Measurements from ENCODE around the gene FGF14. TPM values are rescaled to one million over a fixed set of nuclear protein-coding genes. Genes with fewer than 3 reads are reported as not detected.

The FGF14 gene
- total RNA-seq, 1 donor from 2014 or later = 2.0 TPM

- TF ChIP-seq, protein P1, sequence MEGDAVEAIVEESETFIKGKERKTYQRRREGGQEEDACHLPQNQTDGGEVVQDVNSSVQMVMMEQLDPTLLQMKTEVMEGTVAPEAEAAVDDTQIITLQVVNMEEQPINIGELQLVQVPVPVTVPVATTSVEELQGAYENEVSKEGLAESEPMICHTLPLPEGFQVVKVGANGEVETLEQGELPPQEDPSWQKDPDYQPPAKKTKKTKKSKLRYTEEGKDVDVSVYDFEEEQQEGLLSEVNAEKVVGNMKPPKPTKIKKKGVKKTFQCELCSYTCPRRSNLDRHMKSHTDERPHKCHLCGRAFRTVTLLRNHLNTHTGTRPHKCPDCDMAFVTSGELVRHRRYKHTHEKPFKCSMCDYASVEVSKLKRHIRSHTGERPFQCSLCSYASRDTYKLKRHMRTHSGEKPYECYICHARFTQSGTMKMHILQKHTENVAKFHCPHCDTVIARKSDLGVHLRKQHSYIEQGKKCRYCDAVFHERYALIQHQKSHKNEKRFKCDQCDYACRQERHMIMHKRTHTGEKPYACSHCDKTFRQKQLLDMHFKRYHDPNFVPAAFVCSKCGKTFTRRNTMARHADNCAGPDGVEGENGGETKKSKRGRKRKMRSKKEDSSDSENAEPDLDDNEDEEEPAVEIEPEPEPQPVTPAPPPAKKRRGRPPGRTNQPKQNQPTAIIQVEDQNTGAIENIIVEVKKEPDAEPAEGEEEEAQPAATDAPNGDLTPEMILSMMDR (IDR thresholded peaks at IDR 0.05) = no peak
- intact Hi-C loops (cut with DNase I) = no loop called here
- Histone ChIP-seq H3K27ac (no peak overlapping the region), H3K9me3 (no peaks in the 10 kb centered on the region), H3K36me3 (no peaks in the 10 kb centered on the region), H3K27me3 (peaks cover 60% of the 10 kb centered on the region), H3K4me1 (no peaks in the 10 kb centered on the region), H3K4me3 (no peak overlapping the region)
- ATAC-seq (peak; percentile 38), DNase-seq (no peak)
Observed at GRCh38 chr13:101919541-101920181, 482.2 kb downstream of the FGF14 start.

- ATAC-seq = no peak
- intact Hi-C loops (cut with DNase I) = no loop called here
- Histone ChIP-seq H3K27me3 (peaks cover 67% of the 10 kb centered on the region), H3K4me3 (no peak overlapping the region), H3K4me1 (no peaks in the 10 kb centered on the region), H3K36me3 (no peaks in the 10 kb centered on the region), H3K9me3 (no peaks in the 10 kb centered on the region), H3K27ac (no peak overlapping the region)
- no peak for DNase-seq
- TF ChIP-seq, protein P1 (IDR thresholded peaks at IDR 0.05) = no peak
Observed at GRCh38 chr13:101917833-101918661, 483.8 kb downstream of the FGF14 start.

GRCh38 chr13:101917475-101917810 is 484.4 kb downstream of the FGF14 start:
- TF ChIP-seq, protein P1 (IDR thresholded peaks at IDR 0.05) = no peak
- no peak overlapping the region for H3K4me3 ChIP-seq
- ATAC-seq = no peak
- no peaks in the 10 kb centered on the region for H3K9me3 ChIP-seq
- no peak for DNase-seq
- H3K27me3 ChIP-seq = peaks cover 64% of the 10 kb centered on the region
- H3K27ac ChIP-seq = no peak overlapping the region
- H3K4me1 ChIP-seq = no peaks in the 10 kb centered on the region
- H3K36me3 ChIP-seq = no peaks in the 10 kb centered on the region
- intact Hi-C loops (cut with DNase I) = no loop called here

DNA sequence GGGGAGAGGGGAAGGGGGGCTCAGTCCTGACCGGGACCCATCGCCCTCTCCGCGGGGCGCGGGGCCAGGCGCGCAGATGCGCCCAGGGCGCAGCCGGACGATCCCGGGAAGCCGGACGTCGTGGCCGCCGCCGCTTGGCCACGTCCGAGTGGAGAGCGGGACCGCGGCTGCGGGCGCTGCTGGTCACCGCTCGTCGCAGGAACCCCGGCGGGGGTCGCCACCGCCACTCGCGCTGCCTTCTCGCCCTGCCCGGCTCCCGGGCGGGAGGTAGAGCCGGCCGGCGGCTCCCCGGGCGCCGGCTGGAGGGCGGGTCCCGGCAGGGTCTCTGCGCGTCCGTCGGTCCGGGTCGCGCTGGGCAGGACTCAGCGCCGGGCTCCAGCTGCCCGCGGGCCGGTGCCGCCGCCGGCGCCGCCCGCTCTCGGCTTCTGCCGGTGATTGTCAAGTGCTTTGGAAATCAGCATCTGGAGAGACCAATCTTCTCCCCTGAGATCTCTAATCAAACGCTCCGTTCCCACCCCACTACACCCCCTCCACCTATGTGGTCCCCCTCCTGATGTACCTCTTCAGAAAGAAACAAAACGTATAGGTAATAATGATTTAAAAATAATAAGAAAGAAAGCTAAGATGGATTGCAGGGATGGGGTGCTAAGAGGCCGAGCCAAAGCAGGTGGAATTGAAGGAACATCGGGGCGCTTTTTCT is 484.9 kb downstream of the FGF14 start:
- no peaks in the 10 kb centered on the region for H3K36me3 ChIP-seq
- no peaks in the 10 kb centered on the region for H3K4me1 ChIP-seq
- no peak overlapping the region for H3K27ac ChIP-seq
- TF ChIP-seq, protein P1 (IDR thresholded peaks at IDR 0.05) = no peak
- no peaks in the 10 kb centered on the region for H3K9me3 ChIP-seq
- ATAC-seq (peak; percentile 41), DNase-seq (no peak)
- peaks cover 64% of the 10 kb centered on the region for H3K27me3 ChIP-seq
- peak overlapping the region; percentile 21 for H3K4me3 ChIP-seq
- intact Hi-C loops (cut with DNase I) = no loop called here

GRCh38 chr13:101916108-101916774 is 485.6 kb downstream of the FGF14 start:
- Histone ChIP-seq H3K36me3 (no peaks in the 10 kb centered on the region), H3K27me3 (peaks cover 64% of the 10 kb centered on the region), H3K4me3 (peak overlapping the region; percentile 21), H3K27ac (no peak overlapping the region), H3K9me3 (no peaks in the 10 kb centered on the region), H3K4me1 (no peaks in the 10 kb centered on the region)
- TF ChIP-seq, protein P1 (IDR thresholded peaks at IDR 0.05) = no peak
- DNase-seq = peak; percentile 64
- intact Hi-C loops (cut with DNase I) = no loop called here
- peak; percentile 24 for ATAC-seq
